ENCODE measurements around the gene SYT6.

SYT6 gene

DNA sequence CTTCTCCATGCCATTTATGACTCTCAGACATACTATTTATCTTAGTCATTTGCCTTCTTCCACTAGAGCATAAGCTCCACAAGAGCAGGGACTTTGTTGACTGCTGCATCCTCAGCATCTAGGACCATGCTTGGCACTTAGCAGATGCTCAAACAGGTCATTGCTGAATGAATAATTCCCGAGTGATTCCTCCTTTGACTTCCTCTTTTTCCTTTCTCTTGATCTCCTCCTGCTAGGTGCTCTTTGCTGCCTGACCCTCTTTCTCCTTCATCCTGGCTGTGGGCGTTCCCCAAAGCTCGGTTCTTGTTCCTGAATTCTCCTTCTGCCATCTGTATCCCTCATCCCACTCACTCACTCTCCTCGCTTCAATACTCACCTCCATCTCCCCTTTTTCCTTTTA is 23.5 kb downstream of the SYT6 start:
- TF ChIP-seq CTCF (IDR thresholded peaks at IDR 0.05; ENCODE audit: low read length) (no peak), EZH2phosphoT487 (IDR thresholded peaks at IDR 0.05; ENCODE audit: low read length) (no peak), EZH2 (optimal IDR thresholded peaks at IDR 0.05; ENCODE audit: low read depth, low read length) (no peak)
- H4K20me1 ChIP-seq (ENCODE audit: insufficient read depth, low read length) = no peaks in the 10 kb centered on the region

DNA sequence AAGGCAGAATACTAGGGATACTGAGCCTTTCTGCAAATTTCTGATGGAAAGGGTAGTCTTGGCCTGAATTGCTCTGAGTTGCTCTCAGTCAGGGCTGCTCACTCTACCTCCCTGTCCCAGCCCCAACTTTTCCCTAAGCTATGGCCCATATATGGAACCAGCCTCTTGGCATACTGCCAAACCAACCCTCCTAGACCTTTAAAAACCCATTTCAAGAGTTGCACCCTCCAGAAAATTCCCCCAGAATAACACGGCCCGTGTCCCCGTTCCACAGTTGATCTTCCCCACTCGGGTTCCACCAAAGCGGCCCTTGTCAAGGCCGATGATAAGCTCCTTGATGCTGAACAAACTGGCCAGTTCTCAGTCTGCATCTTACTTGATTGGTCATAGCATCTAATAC is 25.4 kb downstream of the SYT6 start:
- no peaks in the 10 kb centered on the region for H3K9me3 ChIP-seq (replicated peaks; ENCODE audit: insufficient read depth, low read length)
- no peaks in the 10 kb centered on the region for H4K20me1 ChIP-seq (ENCODE audit: insufficient read depth, low read length)
- H3K9me2 ChIP-seq (replicated peaks; ENCODE audit: insufficient read depth, low read length) = no peaks in the 10 kb centered on the region
- no peak overlapping the region for H2AFZ ChIP-seq (ENCODE audit: low read length)
- no peak for TF ChIP-seq EZH2phosphoT487 (IDR thresholded peaks at IDR 0.05; ENCODE audit: low read length)
- TF ChIP-seq EZH2 (optimal IDR thresholded peaks at IDR 0.05; ENCODE audit: low read depth, low read length) = no peak
- no peak for TF ChIP-seq CTCF (IDR thresholded peaks at IDR 0.05; ENCODE audit: low read length)
- no peaks in the 10 kb centered on the region for H3K36me3 ChIP-seq (replicated peaks; ENCODE audit: insufficient read depth, low read length)
- DNase-seq = no peak
- no peaks in the 10 kb centered on the region for H3K79me2 ChIP-seq (ENCODE audit: low read length)
- no peaks in the 10 kb centered on the region for H3K4me1 ChIP-seq (ENCODE audit: low read length)
- H3K9ac ChIP-seq (ENCODE audit: low read length) = no peak overlapping the region
- no peak overlapping the region for H3K4me2 ChIP-seq (ENCODE audit: low read depth, low read length)
- no peaks in the 10 kb centered on the region for H3K27me3 ChIP-seq (replicated peaks; ENCODE audit: insufficient read depth, low read length)
- no peak overlapping the region for H3K27ac ChIP-seq (ENCODE audit: low read length)
- no peak overlapping the region for H3K4me3 ChIP-seq (ENCODE audit: low read length)
- no peaks in the 10 kb centered on the region for H3F3A ChIP-seq (ENCODE audit: insufficient read depth, low read length)

More for the DNA sequence above, 23.5 kb downstream of the SYT6 start:
- Histone ChIP-seq H3K4me2 (ENCODE audit: low read depth, low read length) (no peak overlapping the region), H3K36me3 (replicated peaks; ENCODE audit: insufficient read depth, low read length) (no peaks in the 10 kb centered on the region), H3K4me1 (ENCODE audit: low read length) (no peaks in the 10 kb centered on the region), H2AFZ (ENCODE audit: low read length) (no peak overlapping the region), H3F3A (ENCODE audit: insufficient read depth, low read length) (no peaks in the 10 kb centered on the region), H3K79me2 (ENCODE audit: low read length) (no peaks in the 10 kb centered on the region), H3K27me3 (replicated peaks; ENCODE audit: insufficient read depth, low read length) (no peaks in the 10 kb centered on the region), H3K4me3 (ENCODE audit: low read length) (no peak overlapping the region), H3K9me3 (replicated peaks; ENCODE audit: insufficient read depth, low read length) (no peaks in the 10 kb centered on the region), H3K27ac (ENCODE audit: low read length) (no peak overlapping the region), H3K9me2 (replicated peaks; ENCODE audit: insufficient read depth, low read length) (no peaks in the 10 kb centered on the region), H3K9ac (ENCODE audit: low read length) (no peak overlapping the region)
- DNase-seq = no peak

- Histone ChIP-seq H3K9me2 (replicated peaks; ENCODE audit: insufficient read depth, low read length) (no peaks in the 10 kb centered on the region), H3K27ac (ENCODE audit: low read length) (no peak overlapping the region), H3K79me2 (ENCODE audit: low read length) (no peaks in the 10 kb centered on the region), H3K27me3 (replicated peaks; ENCODE audit: insufficient read depth, low read length) (no peaks in the 10 kb centered on the region), H3K4me2 (ENCODE audit: low read depth, low read length) (no peak overlapping the region), H3K36me3 (replicated peaks; ENCODE audit: insufficient read depth, low read length) (no peaks in the 10 kb centered on the region), H2AFZ (ENCODE audit: low read length) (no peak overlapping the region), H3K9ac (ENCODE audit: low read length) (no peak overlapping the region), H3K9me3 (replicated peaks; ENCODE audit: insufficient read depth, low read length) (no peaks in the 10 kb centered on the region), H4K20me1 (ENCODE audit: insufficient read depth, low read length) (no peaks in the 10 kb centered on the region), H3K4me3 (ENCODE audit: low read length) (no peak overlapping the region), H3F3A (ENCODE audit: insufficient read depth, low read length) (no peaks in the 10 kb centered on the region), H3K4me1 (ENCODE audit: low read length) (no peaks in the 10 kb centered on the region)
- TF ChIP-seq EZH2phosphoT487 (IDR thresholded peaks at IDR 0.05; ENCODE audit: low read length) (no peak), EZH2 (optimal IDR thresholded peaks at IDR 0.05; ENCODE audit: low read depth, low read length) (no peak), CTCF (IDR thresholded peaks at IDR 0.05; ENCODE audit: low read length) (no peak)
- peak; percentile 8 for DNase-seq
Measured at GRCh38 chr1:114126261-114127095, 27.2 kb downstream of the SYT6 start.

All from MM.1S (cell line).